ENCODE data around the gene RFX2. TPM values are rescaled to one million over a fixed set of nuclear protein-coding genes. Genes with fewer than 3 reads are reported as not detected.

The RFX2 gene
- total and polyA plus RNA-seq, 9 of the 15 experiments (the other 6 are each of a cell fraction or from before 2014, with no cell fraction given), result 3.6 to 18.7 (median 8.7) TPM

DNA sequence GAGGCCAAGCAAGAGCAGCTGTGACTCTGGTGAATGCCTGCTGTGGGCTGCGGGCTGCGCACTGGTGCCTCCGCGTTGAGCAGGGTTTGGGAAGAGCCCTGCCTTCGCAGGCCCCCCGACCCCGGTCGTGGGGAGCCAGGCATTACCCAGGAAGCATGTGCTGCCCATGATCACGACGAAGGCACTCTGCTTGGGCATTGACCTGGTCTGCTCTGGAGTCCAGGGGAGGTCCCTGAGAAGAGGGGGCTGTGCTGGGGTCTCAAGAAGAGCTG, 151.5 kb downstream of the RFX2 start:
- no peak for DNase-seq (ENCODE audit: extremely low read depth in 1 of 4, low spot score in 3 of 4)
- ChIA-PET POLR2A (interaction anchor here (1.7 kb wide), 1 partner anchor 10 kb away, joined by 7 read pairs; no protein-coding TSS in a partner anchor), CTCF (ENCODE audit: low intra/inter-chr PET ratio) (no interaction called here)
- TF ChIP-seq CXXC5 (CRISPR knock-in tag; IDR thresholded peaks at IDR 0.05) (no peak), GTF2E2 (tag; IDR thresholded peaks at IDR 0.05) (no peak), KDM5B (IDR thresholded peaks at IDR 0.05; ENCODE audit: insufficient replicate concordance, low read depth, low read length) (no peak), HNRNPUL1 (IDR thresholded peaks at IDR 0.05; ENCODE audit: low read length) (no peak), ZNF232 (CRISPR knock-in tag; IDR thresholded peaks at IDR 0.05) (no peak), TAF7 (tag; IDR thresholded peaks at IDR 0.05) (no peak), MCM2 (IDR thresholded peaks at IDR 0.05; ENCODE audit: low read depth) (no peak)
- H3K27me3 ChIP-seq (ENCODE audit: control insufficient read depth in 2 of 2, insufficient read depth in 2 of 2, low read length in 2 of 2), result no peaks in the 10 kb centered on the region
- no peak overlapping the region for H3K4me2 ChIP-seq (ENCODE audit: insufficient read depth, low read length)
- H4K20me1 ChIP-seq (replicated peaks; ENCODE audit: control insufficient read depth, insufficient read depth, low read length), result peaks cover 64% of the 10 kb centered on the region
- H3K9ac ChIP-seq (ENCODE audit: insufficient read depth in 1 of 2, low read depth in 2 of 2, low read length in 2 of 2), result peak overlapping the region in 1 of 2 experiments; percentile 24; a peak in 2 of 4 replicates
- H3K9me1 ChIP-seq (ENCODE audit: control insufficient read depth, insufficient read depth, low read length), result peaks cover 10% of the 10 kb centered on the region
- WGBS (ENCODE audit: insufficient coverage, low coverage, missing lambda C conversion rate), result 95% methylated on average over 10 of the region's 10 CpGs
- H3K27ac ChIP-seq (ENCODE audit: extremely low read depth, low read depth, low read length), result no peak overlapping the region
- no TSS peak for BruUV-seq (replicated peaks)
- no peak for ATAC-seq
- H2AFZ ChIP-seq (ENCODE audit: low read depth, low read length), result no peak overlapping the region
- FAIRE-seq, result no peak
- peaks cover 96% of the 10 kb centered on the region for H3K79me2 ChIP-seq (ENCODE audit: control insufficient read depth, insufficient read depth, low read length)
- H3K9me3 ChIP-seq (replicated peaks; ENCODE audit: control insufficient read depth, insufficient read depth, low read depth, low read length), result no peaks in the 10 kb centered on the region
- peaks cover 31 to 52% of the 10 kb centered on the region in 2 experiments for H3K4me1 ChIP-seq (replicated peaks in 1 of 2; ENCODE audit: control insufficient read depth in 2 of 2, insufficient read depth in 2 of 2, low read length in 2 of 2)
- in situ Hi-C loops (cut with MboI) (no loop called here), intact Hi-C loops (cut with micrococcal nuclease) (no loop called here)
- H3K36me3 ChIP-seq (ENCODE audit: control insufficient read depth, insufficient read depth, low read length), result peaks cover 15% of the 10 kb centered on the region; the same call in 2 of the 3 replicates
- H3K4me3 ChIP-seq, result no peak overlapping the region
